NCI-H446 (cell line): ENCODE measurements around the gene GSK3A.
A peak's percentile ranks its signal among the peaks of the same experiment; 100 is the strongest.

ENCODE experiments used
- DNase-seq, 2 experiments: peaks; one replicate each; lab custom pipeline; 2025; lab: John Stamatoyannopoulos, UW

The GSK3A gene

DNA sequence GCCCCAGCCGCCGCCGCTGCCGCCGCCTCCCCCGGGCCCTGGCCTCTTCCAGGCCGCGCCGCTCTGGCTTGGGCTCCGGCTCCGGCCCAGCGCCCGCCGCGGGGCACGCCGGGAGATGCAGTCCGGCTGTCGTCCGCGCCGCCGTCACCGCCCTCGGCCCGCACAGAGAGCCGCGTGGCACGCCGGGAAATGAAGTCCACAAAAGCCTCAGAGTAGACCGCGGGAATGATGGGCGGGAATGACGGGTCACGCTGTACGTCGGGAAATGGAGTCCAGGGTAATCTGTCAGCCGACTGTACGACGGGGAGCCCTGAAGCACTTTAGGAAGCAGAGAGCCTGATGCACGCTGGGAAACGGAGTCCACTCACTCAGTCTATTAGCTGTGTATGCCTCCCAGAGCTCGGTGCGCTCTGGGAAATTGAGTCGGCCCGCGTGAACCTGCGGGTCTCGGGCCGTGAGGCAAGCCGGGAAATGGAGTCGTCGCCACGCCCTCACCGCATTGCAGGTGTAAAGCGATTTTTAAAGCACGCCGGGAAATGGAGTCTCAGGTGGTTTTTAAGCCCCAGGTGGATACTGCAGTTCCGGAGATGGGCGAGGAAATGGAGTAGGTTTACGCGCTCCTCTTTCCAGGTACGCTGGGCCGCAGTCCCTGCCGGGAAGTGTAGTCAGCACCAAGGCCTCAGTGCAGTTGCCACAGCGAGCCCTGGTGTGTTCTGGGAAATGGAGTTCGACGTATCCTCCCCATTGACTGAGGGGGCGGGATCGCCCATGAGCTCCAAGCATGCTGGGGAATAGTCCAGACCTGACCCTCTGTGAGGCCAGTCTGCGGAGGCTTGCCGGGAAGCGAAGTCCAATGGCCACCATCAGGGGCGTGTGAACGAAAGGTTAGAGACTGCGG lies at the start of gene GSK3A:
GSK3A (minus strand) TSS at position 91 of the 898 bp plus-strand sequence. CDS start 137 bp downstream, outside the sequence.
- DNase-seq = peak; percentile 97 to 99

GRCh38 chr19:42291435-42291810 lies 49.0 kb upstream of the GSK3A start:
- DNase-seq = no peak

GRCh38 chr19:42290523-42291434 lies 48.4 kb upstream of the GSK3A start:
- DNase-seq = no peak

GRCh38 chr19:42290136-42290522 lies 47.7 kb upstream of the GSK3A start:
- no peak for DNase-seq

DNA sequence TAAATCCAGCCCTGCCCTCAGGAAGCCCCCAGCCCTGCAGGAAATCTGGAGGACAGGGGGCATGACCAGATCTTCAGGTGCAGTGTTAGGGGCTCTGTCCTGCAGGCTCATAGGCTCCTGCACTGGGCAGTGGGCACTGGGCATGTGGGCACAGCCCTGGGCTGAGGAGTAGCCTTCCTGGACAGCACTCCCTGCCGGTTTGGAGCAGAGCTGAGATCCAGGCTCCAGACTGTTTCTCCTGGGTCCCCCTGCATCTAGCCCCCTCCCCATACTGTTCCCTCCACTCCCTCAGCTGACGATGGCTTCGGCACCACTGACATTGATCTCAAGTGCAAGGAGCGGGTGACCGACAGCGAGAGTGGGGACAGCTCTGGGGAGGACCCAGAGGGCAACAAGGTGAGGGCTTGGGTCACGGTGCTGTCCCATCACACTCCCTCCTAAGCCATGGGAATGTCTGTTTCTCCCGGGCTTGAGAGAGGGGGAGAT lies 47.2 kb upstream of the GSK3A start:
- no peak for DNase-seq

DNA sequence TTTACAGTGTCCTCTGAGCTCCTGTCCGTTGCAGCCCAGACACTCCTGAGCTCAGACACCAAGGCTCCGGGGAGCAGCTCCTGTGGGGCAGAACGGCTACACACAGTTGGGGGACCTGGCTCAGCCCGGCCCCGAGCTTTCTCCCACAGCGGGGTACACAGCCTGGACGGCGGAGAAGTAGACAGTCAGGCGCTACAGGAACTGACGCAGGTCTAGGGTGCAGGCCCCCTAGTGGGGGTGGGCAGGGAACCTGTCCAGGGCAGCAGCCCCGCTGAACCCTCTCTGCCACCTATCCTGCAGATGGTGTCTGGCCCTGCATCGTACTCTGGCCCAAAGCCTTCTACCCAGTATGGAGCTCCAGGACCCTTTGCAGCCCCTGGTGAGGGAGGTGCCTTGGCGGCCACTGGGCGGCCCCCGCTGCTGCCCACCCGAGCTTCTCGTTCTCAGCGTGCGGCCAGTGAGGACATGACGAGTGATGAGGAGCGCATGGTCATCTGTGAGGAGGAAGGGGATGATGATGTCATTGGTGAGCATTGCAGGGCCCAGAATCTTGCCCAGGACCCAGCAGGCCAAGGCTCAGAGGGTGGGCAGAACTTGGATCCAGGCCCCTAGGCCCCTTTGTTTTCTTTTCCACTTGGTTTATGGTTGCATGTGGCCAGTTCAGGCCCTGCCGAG lies 46.6 kb upstream of the GSK3A start:
- DNase-seq = no peak

DNA sequence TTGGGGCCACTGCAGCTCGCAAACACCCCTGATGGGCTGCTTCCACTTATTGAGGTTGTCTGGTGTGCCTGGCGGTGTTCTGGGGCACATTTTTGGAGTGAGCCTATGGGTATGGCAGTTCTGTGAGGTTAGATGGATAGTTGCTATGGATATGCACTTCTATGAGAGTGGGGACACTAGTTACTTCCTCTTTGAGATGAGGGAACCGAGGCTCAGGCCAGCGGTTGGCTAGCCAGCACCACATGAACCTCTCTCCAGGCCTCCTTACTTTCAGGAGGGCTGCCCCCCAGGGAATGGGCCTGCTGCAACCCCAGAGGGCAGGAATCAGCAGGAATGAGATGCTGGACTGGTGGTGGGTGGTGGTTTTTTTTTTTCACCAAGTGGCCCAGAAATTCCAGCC lies 46.0 kb upstream of the GSK3A start:
- DNase-seq = no peak

DNA sequence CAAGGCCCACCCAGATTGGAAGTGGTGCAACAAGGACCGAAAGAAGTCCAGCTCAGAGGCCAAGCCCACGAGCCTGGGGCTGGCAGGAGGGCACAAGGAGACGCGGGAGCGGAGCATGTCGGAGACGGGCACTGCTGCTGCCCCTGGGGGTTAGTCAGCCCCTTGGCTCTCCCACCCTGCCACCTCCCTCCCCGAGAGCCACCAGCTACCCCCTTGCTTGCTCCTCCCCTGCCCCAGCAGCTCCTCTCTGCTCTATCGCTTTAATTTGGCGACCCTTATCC lies 45.4 kb upstream of the GSK3A start:
- DNase-seq = no peak

GRCh38 chr19:42287017-42287826 lies 44.8 kb upstream of the GSK3A start:
- DNase-seq = no peak

- DNase-seq = peak in 1 of 2 experiments; percentile 32
Observed at GRCh38 chr19:42286349-42287016, 44.1 kb upstream of the GSK3A start.

- DNase-seq = no peak
Observed at GRCh38 chr19:42285988-42286348, 43.6 kb upstream of the GSK3A start.

GRCh38 chr19:42285541-42285941 lies 43.1 kb upstream of the GSK3A start:
- DNase-seq = no peak

GRCh38 chr19:42284591-42285341 lies 42.4 kb upstream of the GSK3A start:
- DNase-seq = no peak

- peak; percentile 56 to 89 for DNase-seq
Observed at GRCh38 chr19:42284066-42284501, 41.7 kb upstream of the GSK3A start.

GRCh38 chr19:42283188-42284065 lies 41.0 kb upstream of the GSK3A start:
- peak; percentile 86 to 97 for DNase-seq

DNA sequence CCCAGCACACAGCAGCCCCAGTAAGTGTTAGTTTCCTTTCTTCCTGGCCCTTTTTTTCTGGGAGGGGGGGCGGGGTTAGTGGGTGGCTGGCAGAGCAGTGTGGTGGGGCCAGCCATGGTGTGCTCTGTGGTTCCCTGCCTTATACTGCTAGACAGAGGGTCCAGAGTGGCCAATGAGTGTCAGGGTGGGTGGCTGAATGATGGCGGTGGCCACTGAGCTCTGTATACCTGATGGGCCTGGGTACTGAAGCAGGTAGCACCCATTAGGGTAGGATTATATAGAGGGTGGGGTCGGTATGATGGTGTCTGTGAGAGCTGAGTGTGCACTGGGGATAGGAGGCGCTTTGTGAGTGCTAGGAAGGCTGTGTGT lies 40.4 kb upstream of the GSK3A start:
- DNase-seq = no peak

DNA sequence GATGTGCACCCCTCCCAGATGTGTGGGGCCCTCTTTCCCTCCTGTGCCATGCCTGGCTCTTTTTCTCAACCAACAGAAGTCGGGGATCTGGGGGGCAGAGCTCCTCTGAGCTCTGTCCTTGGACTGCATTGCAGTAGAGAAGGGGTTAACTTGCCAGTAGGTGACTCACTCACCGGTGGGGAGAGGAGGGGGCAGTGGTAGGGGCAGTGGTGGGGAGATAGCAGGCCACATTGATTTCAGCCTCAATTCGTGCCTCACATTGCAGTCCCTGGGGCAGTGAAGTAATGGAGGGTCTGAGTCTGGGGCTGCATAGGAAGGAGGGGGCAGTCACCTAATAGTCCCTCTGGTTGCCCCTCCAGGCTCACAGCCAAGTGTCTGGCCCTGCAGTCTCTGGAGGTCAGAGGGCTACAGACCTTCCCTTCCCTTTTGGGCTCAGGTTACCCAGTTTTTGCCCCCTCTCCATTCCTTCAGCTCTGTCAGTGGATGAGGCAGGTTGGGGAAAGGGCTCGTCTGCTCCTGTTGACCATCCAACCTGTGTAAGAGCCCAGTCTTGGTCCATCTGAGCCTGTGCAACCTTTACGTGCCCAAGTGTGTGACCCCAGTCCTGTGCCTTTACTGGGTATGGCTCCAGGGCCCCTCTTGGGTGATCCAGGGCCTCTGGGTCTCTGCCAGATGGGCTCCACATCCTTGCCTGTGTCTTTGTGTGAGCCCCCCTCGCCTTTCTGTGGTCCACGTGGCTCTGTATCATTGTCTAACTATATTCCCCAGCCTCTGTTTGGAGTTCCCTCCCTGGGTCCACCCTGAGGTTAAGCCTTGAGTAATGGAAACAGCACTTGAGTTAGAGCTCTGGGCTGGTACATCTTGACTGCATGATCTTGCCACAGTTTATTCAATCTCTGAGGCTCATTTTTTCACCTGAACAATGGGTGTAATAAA lies 39.7 kb upstream of the GSK3A start:
- DNase-seq = peak in 1 of 2 experiments; percentile 55
